Suppressor macrophage treated with lipopolysaccharide for 4 hours (primary cell): ENCODE data around the gene KRTAP5-4.
"Not testable (repeated sequence)": the region's sequence is repeated elsewhere in the genome, so short reads cannot be mapped to it uniquely, and the experiment has no call there.

Experiments
- DNase-seq: peaks from one replicate; pipeline ENCODE4 v3.0.0-alpha.2; 2020

Gene KRTAP5-4

GRCh38 chr11:1622086-1622485, at the start of gene KRTAP5-4:
KRTAP5-4 (minus strand) TSS chr11:1622138; CDS start chr11:1622093, 45 bp downstream.
- no peak for DNase-seq

GRCh38 chr11:1671658-1672057, 49.7 kb upstream of the KRTAP5-4 start:
- DNase-seq: no peak

- no peak for DNase-seq
These were observed 49.0 kb upstream of the KRTAP5-4 start for GRCh38 chr11:1670905-1671371.

- not testable (repeated sequence) for DNase-seq
These were observed 48.5 kb upstream of the KRTAP5-4 start for GRCh38 chr11:1670457-1670856.

GRCh38 chr11:1669546-1670218, 47.7 kb upstream of the KRTAP5-4 start:
- DNase-seq: no peak

- DNase-seq: no peak
These were observed 47.1 kb upstream of the KRTAP5-4 start for GRCh38 chr11:1668911-1669473.

- DNase-seq: no peak
These were observed 46.0 kb upstream of the KRTAP5-4 start for GRCh38 chr11:1667906-1668305.

GRCh38 chr11:1667121-1667850, 45.3 kb upstream of the KRTAP5-4 start:
- DNase-seq: no peak

GRCh38 chr11:1665313-1665712, 43.4 kb upstream of the KRTAP5-4 start:
- DNase-seq: no peak

GRCh38 chr11:1662699-1663283, 40.9 kb upstream of the KRTAP5-4 start:
- DNase-seq: not testable (repeated sequence)

GRCh38 chr11:1661454-1662269, 39.7 kb upstream of the KRTAP5-4 start:
- DNase-seq: not testable (repeated sequence)

- no peak for DNase-seq
These were observed 38.4 kb upstream of the KRTAP5-4 start for GRCh38 chr11:1660111-1660867.

GRCh38 chr11:1659506-1659905, 37.6 kb upstream of the KRTAP5-4 start:
- no peak for DNase-seq

GRCh38 chr11:1656670-1657069, 34.7 kb upstream of the KRTAP5-4 start:
- DNase-seq: no peak

GRCh38 chr11:1656061-1656441, 34.1 kb upstream of the KRTAP5-4 start:
- DNase-seq: no peak

GRCh38 chr11:1655168-1656060, 33.5 kb upstream of the KRTAP5-4 start:
- no peak for DNase-seq

- DNase-seq: no peak
These were observed 32.6 kb upstream of the KRTAP5-4 start for GRCh38 chr11:1654388-1655167.

- DNase-seq: no peak
These were observed 31.8 kb upstream of the KRTAP5-4 start for GRCh38 chr11:1653541-1654387.
